ENCODE measurements around the gene THBS1. TPM values are rescaled to one million over a fixed set of nuclear protein-coding genes. Genes with fewer than 3 reads are reported as not detected.
A peak's percentile ranks its signal among the peaks of the same experiment; 100 is the strongest.

Gene THBS1
- total RNA-seq, 1 experiment from 2014 or later = 305 TPM

DNA sequence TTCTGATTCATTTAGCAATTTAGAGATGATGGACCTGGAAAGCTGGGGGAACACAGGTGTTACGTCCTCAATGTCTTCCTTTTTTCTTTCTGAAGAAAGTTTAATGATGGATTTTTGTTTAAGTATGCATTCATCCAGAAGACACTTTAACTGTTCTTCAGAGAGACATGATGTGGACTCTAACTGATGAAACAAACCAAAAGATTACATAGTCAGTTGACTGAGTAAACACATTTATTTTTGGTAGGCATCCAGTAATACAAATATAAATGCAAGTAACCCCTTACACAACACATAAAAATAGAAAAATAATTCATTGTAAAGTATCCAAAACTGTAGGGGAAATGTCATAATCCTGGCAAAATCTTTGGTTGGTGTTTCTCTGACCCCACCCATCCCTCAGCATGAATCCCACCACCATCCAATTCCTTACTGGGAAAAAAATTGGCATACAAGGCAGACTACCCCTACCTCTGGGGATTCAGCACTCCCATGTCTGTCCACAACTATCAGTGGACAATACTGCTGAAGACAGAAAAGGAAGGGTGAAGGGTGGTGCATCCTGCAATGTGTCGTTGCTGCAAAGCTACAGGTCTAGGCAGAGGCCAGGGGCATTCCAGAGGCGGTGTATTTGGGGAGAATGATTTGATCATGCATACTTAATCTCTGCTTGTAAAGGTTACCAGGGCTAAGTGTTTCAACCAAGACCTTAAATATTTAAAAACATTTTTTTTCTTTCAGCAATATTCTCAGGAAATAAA is 37.4 kb downstream of the THBS1 start:
- no peaks in the 10 kb centered on the region for H4K20me1 ChIP-seq (ENCODE audit: low read length)
- H3K4me3 ChIP-seq (ENCODE audit: low read length) = no peak overlapping the region
- H3K9me2 ChIP-seq (replicated peaks; ENCODE audit: low read length) = no peaks in the 10 kb centered on the region
- H3F3A ChIP-seq (ENCODE audit: low read length, unreplicated experiment) = peaks cover 9% of the 10 kb centered on the region
- peak overlapping the region; percentile 32 for H3K4me2 ChIP-seq (ENCODE audit: low read length)
- DNase-seq (peak; percentile 56), ATAC-seq (peak; percentile 65)
- BruUV-seq (replicated peaks) = no TSS peak
- CTCF ChIA-PET = no interaction called here
- H3K9ac ChIP-seq (ENCODE audit: low read length) = peak overlapping the region; percentile 13; the same call in 1 of the 2 replicates
- POLR2A ChIA-PET (ENCODE audit: unreplicated experiment) = no interaction called here
- intact Hi-C loops (cut with micrococcal nuclease) = no loop called here
- peaks cover 5% of the 10 kb centered on the region; the same call in 1 of the 2 replicates for H3K36me3 ChIP-seq (ENCODE audit: low read depth, low read length)
- H3K27ac ChIP-seq (ENCODE audit: low read length) = peak overlapping the region; percentile 71
- H3K4me1 ChIP-seq (ENCODE audit: insufficient read depth, low read length) = peaks cover 47% of the 10 kb centered on the region
- H3K79me2 ChIP-seq (ENCODE audit: low read length) = no peaks in the 10 kb centered on the region
- H2AFZ ChIP-seq (ENCODE audit: low read length) = no peak overlapping the region
- peaks cover 5% of the 10 kb centered on the region; the same call in 1 of the 2 replicates for H3K9me3 ChIP-seq (ENCODE audit: low read length)
- no peaks in the 10 kb centered on the region for H3K27me3 ChIP-seq (ENCODE audit: low read length)
- TF ChIP-seq, protein P1, sequence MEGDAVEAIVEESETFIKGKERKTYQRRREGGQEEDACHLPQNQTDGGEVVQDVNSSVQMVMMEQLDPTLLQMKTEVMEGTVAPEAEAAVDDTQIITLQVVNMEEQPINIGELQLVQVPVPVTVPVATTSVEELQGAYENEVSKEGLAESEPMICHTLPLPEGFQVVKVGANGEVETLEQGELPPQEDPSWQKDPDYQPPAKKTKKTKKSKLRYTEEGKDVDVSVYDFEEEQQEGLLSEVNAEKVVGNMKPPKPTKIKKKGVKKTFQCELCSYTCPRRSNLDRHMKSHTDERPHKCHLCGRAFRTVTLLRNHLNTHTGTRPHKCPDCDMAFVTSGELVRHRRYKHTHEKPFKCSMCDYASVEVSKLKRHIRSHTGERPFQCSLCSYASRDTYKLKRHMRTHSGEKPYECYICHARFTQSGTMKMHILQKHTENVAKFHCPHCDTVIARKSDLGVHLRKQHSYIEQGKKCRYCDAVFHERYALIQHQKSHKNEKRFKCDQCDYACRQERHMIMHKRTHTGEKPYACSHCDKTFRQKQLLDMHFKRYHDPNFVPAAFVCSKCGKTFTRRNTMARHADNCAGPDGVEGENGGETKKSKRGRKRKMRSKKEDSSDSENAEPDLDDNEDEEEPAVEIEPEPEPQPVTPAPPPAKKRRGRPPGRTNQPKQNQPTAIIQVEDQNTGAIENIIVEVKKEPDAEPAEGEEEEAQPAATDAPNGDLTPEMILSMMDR (conservative IDR thresholded peaks at IDR 0.05; ENCODE audit: low read depth, low read length) = no peak
- no peak for TF ChIP-seq EZH2 (IDR thresholded peaks at IDR 0.05; ENCODE audit: low read length, unreplicated experiment)
- no peak for TF ChIP-seq EZH2phosphoT487 (IDR thresholded peaks at IDR 0.05; ENCODE audit: borderline replicate concordance, low read length)

DNA sequence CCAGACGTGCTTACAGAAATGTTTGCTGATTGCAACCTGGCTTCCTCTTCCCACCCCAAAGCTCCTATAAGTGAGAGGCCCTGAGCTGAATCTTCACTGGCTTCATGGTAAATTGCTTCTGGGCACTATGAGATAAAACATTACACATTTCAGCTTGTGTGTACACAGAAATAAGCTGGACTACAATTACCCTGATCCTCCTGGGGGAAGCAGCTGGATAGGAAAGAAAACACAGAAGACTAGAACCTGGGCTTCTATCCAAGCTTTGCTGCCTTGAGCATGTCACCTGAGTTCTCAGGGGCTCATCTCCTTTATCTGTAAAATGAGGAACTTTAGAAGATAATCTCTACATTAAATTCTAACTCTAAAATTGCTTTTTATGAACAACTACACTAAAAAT is 40.3 kb downstream of the THBS1 start:
- TF ChIP-seq, protein P1 (conservative IDR thresholded peaks at IDR 0.05; ENCODE audit: low read depth, low read length) = no peak
- TF ChIP-seq EZH2 (IDR thresholded peaks at IDR 0.05; ENCODE audit: low read length, unreplicated experiment) (no peak), EZH2phosphoT487 (IDR thresholded peaks at IDR 0.05; ENCODE audit: borderline replicate concordance, low read length) (no peak)
- ATAC-seq = no peak
- intact Hi-C loops (cut with micrococcal nuclease) = no loop called here
- ChIA-PET CTCF (no interaction called here), POLR2A (ENCODE audit: unreplicated experiment) (no interaction called here)
- H3K4me3 ChIP-seq (ENCODE audit: low read length) = no peak overlapping the region
- H3K4me2 ChIP-seq (ENCODE audit: low read length) = no peak overlapping the region
- no peaks in the 10 kb centered on the region for H3K36me3 ChIP-seq (ENCODE audit: low read depth, low read length)
- no TSS peak for BruUV-seq (replicated peaks)
- no peaks in the 10 kb centered on the region for H3K9me2 ChIP-seq (replicated peaks; ENCODE audit: low read length)
- H4K20me1 ChIP-seq (ENCODE audit: low read length) = no peaks in the 10 kb centered on the region
- DNase-seq = peak; percentile 45
- no peaks in the 10 kb centered on the region for H3K9me3 ChIP-seq (ENCODE audit: low read length)
- H3K4me1 ChIP-seq (ENCODE audit: insufficient read depth, low read length) = peaks cover 71% of the 10 kb centered on the region
- peaks cover 6% of the 10 kb centered on the region for H3F3A ChIP-seq (ENCODE audit: low read length, unreplicated experiment)
- H3K27ac ChIP-seq (ENCODE audit: low read length) = no peak overlapping the region
- no peak overlapping the region for H2AFZ ChIP-seq (ENCODE audit: low read length)
- no peaks in the 10 kb centered on the region for H3K79me2 ChIP-seq (ENCODE audit: low read length)
- no peaks in the 10 kb centered on the region for H3K27me3 ChIP-seq (ENCODE audit: low read length)
- H3K9ac ChIP-seq (ENCODE audit: low read length) = no peak overlapping the region

DNA sequence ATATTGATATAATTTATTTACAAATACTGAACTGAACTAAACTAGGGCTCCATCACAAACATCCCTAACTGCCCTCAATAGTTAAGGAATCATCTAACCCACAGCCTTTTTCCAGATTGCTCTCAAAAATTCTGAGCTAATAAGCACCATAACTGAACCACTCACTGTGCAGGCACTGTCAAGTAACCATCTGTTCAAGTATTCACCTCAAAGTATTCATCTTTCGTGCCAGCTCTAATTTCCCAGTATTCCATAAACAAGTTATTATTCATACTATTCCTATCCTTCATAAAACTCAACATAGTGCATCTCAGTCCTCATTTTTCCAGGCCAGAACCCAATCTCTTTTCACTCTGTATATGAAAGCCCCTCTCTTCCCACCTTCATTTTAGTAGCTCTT is 41.1 kb downstream of the THBS1 start:
- Histone ChIP-seq H3K4me2 (ENCODE audit: low read length) (no peak overlapping the region), H3K9ac (ENCODE audit: low read length) (no peak overlapping the region), H3K27ac (ENCODE audit: low read length) (no peak overlapping the region), H4K20me1 (ENCODE audit: low read length) (no peaks in the 10 kb centered on the region), H3K79me2 (ENCODE audit: low read length) (no peaks in the 10 kb centered on the region), H2AFZ (ENCODE audit: low read length) (no peak overlapping the region), H3K27me3 (ENCODE audit: low read length) (no peaks in the 10 kb centered on the region), H3K4me3 (ENCODE audit: low read length) (no peak overlapping the region), H3K36me3 (ENCODE audit: low read depth, low read length) (no peaks in the 10 kb centered on the region), H3F3A (ENCODE audit: low read length, unreplicated experiment) (no peaks in the 10 kb centered on the region), H3K4me1 (ENCODE audit: insufficient read depth, low read length) (peaks cover 64% of the 10 kb centered on the region), H3K9me3 (ENCODE audit: low read length) (no peaks in the 10 kb centered on the region), H3K9me2 (replicated peaks; ENCODE audit: low read length) (no peaks in the 10 kb centered on the region)
- ChIA-PET CTCF (no interaction called here), POLR2A (ENCODE audit: unreplicated experiment) (interaction anchor here (0.6 kb wide), 1 partner anchor 414 kb away, joined by 3 read pairs; no protein-coding TSS in a partner anchor)
- no peak for ATAC-seq
- TF ChIP-seq EZH2phosphoT487 (IDR thresholded peaks at IDR 0.05; ENCODE audit: borderline replicate concordance, low read length) (no peak), EZH2 (IDR thresholded peaks at IDR 0.05; ENCODE audit: low read length, unreplicated experiment) (no peak)
- TF ChIP-seq, protein P1 (conservative IDR thresholded peaks at IDR 0.05; ENCODE audit: low read depth, low read length) = no peak
- intact Hi-C loops (cut with micrococcal nuclease) = no loop called here
- no TSS peak for BruUV-seq (replicated peaks)
- DNase-seq = no peak

Measured in PC-3 (cell line).